PFSK-1 (cell line): ENCODE data around the gene LDLRAD2.

ENCODE experiments used
- FOXP2 ChIP-seq: optimal IDR thresholded peaks from 2 replicates; pipeline ENCODE3; 2011; ENCODE audit warnings: borderline replicate concordance, control low read depth, inconsistent platforms; ENCODE audit not compliant: insufficient read depth; ENCODE audit errors: extremely low read length, extremely low read depth
- POLR2AphosphoS5 ChIP-seq: IDR thresholded peaks from 2 replicates; pipeline ENCODE4 v1.6.1; 2012; ENCODE audit warnings: low read depth, mild to moderate bottlenecking, control low read depth, low read length, moderate library complexity
- REST ChIP-seq, 2 experiments: IDR thresholded peaks; 2 replicates each; pipeline versions ENCODE4 v1.6.1 to v1.8.0; 2011 to 2012; ENCODE audit warnings: low read depth in 2 of 2, low read length in 2 of 2, control low read depth in 1 of 2, inconsistent platforms in 1 of 2, mild to moderate bottlenecking in 1 of 2, moderate library complexity in 1 of 2; ENCODE audit not compliant: insufficient read depth in 1 of 2
- SIN3A ChIP-seq: IDR thresholded peaks from 2 replicates; pipeline ENCODE4 v1.6.1; 2012; ENCODE audit warnings: mild to moderate bottlenecking, low read length, moderate library complexity, borderline replicate concordance; ENCODE audit not compliant: insufficient read depth
- TAF1 ChIP-seq: IDR thresholded peaks from 2 replicates; pipeline ENCODE4 v1.6.1; 2012; ENCODE audit warnings: low read length, control low read depth, borderline replicate concordance; ENCODE audit not compliant: insufficient read depth

LDLRAD2 gene

GRCh38 chr1:21867451-21867996, 55.5 kb downstream of the LDLRAD2 start:
- TF ChIP-seq FOXP2 (no peak), REST (IDR thresholded peaks at IDR 0.05; ENCODE audit: insufficient read depth in 1 of 2, low read depth in 2 of 2, low read length in 2 of 2) (no peak), TAF1 (no peak), SIN3A (no peak), POLR2AphosphoS5 (no peak)

- no peak for TF ChIP-seq SIN3A
- TF ChIP-seq POLR2AphosphoS5, result no peak
- TF ChIP-seq FOXP2, result no peak
- TF ChIP-seq TAF1, result no peak
- TF ChIP-seq REST (IDR thresholded peaks at IDR 0.05; ENCODE audit: insufficient read depth in 1 of 2, low read depth in 2 of 2, low read length in 2 of 2), result no peak
Measured at GRCh38 chr1:21868482-21868881, 56.4 kb downstream of the LDLRAD2 start.

GRCh38 chr1:21868941-21869454, 56.9 kb downstream of the LDLRAD2 start:
- TF ChIP-seq POLR2AphosphoS5 (no peak), TAF1 (no peak), REST (IDR thresholded peaks at IDR 0.05; ENCODE audit: insufficient read depth in 1 of 2, low read depth in 2 of 2, low read length in 2 of 2) (no peak), FOXP2 (no peak), SIN3A (no peak)

- TF ChIP-seq FOXP2, result no peak
Measured at GRCh38 chr1:21869620-21870121, 57.6 kb downstream of the LDLRAD2 start.

GRCh38 chr1:21870611-21871010, 58.5 kb downstream of the LDLRAD2 start:
- TF ChIP-seq SIN3A (no peak), REST (IDR thresholded peaks at IDR 0.05; ENCODE audit: insufficient read depth in 1 of 2, low read depth in 2 of 2, low read length in 2 of 2) (no peak), FOXP2 (no peak), POLR2AphosphoS5 (no peak), TAF1 (no peak)
